Hepatocyte (in vitro differentiated cells): ENCODE data around the gene GPR32.

ENCODE experiments used
- CTCF ChIP-seq: fragments of 200-600 bp; sonication (generic); IDR thresholded peaks from 2 replicates; pipeline ENCODE4 v1.5.1; 2016; ENCODE audit warnings: antibody characterized with exemption, mild to moderate bottlenecking; ENCODE audit not compliant: poor library complexity
- EZH2 ChIP-seq: fragments of 200-600 bp; sonication (generic); IDR thresholded peaks from 2 replicates; pipeline ENCODE4 v1.6.1; 2016; ENCODE audit warnings: antibody characterized with exemption, mild to moderate bottlenecking, borderline replicate concordance

- no peak for TF ChIP-seq EZH2
- TF ChIP-seq CTCF = no peak
These were observed 25.0 kb upstream of the GPR32 start for GRCh38 chr19:50745221-50745620.
